Measurements from ENCODE around the gene KCNK3. TPM values are rescaled to one million over a fixed set of nuclear protein-coding genes. Genes with fewer than 3 reads are reported as not detected.

KCNK3 gene
- total RNA-seq, 2 donors from 2014 or later = not detected

GRCh38 chr2:26716340-26716739 lies 23.8 kb downstream of the KCNK3 start:
- H3K27ac Mint-ChIP-seq = peak overlapping the region in 1 of 2 donors; percentile 33
- no peak for ATAC-seq
- H3K9me3 Mint-ChIP-seq = no peaks in the 10 kb centered on the region
- H3K36me3 Mint-ChIP-seq = no peaks in the 10 kb centered on the region
- DNase-seq (ENCODE audit: low spot score in 2 of 2) = no peak

- Mint-ChIP-seq H3K27ac (no peak overlapping the region), H3K36me3 (no peaks in the 10 kb centered on the region), H3K9me3 (no peaks in the 10 kb centered on the region)
- DNase-seq (ENCODE audit: low spot score in 2 of 2) (no peak), ATAC-seq (no peak)
These were observed 24.2 kb downstream of the KCNK3 start for GRCh38 chr2:26716769-26717168.

GRCh38 chr2:26717362-26717761 lies 24.8 kb downstream of the KCNK3 start:
- Mint-ChIP-seq H3K9me3 (no peaks in the 10 kb centered on the region), H3K27ac (no peak overlapping the region), H3K36me3 (no peaks in the 10 kb centered on the region)
- no peak for ATAC-seq
- DNase-seq (ENCODE audit: low spot score in 2 of 2) = no peak

- DNase-seq (ENCODE audit: low spot score in 2 of 2) (no peak), ATAC-seq (no peak)
- no peaks in the 10 kb centered on the region for H3K36me3 Mint-ChIP-seq
- H3K9me3 Mint-ChIP-seq = no peaks in the 10 kb centered on the region
- peak overlapping the region in 1 of 2 donors; percentile 19 for H3K27ac Mint-ChIP-seq
These were observed 26.6 kb downstream of the KCNK3 start for GRCh38 chr2:26718949-26719686.

- ATAC-seq (no peak), DNase-seq (ENCODE audit: low spot score in 2 of 2) (no peak)
- H3K9me3 Mint-ChIP-seq = no peaks in the 10 kb centered on the region
- no peak overlapping the region for H3K27ac Mint-ChIP-seq
- no peaks in the 10 kb centered on the region for H3K36me3 Mint-ChIP-seq
These were observed 28.0 kb downstream of the KCNK3 start for GRCh38 chr2:26720322-26721114.

GRCh38 chr2:26721115-26722032 lies 28.9 kb downstream of the KCNK3 start:
- ATAC-seq (no peak), DNase-seq (ENCODE audit: low spot score in 2 of 2) (no peak)
- H3K9me3 Mint-ChIP-seq = no peaks in the 10 kb centered on the region
- H3K27ac Mint-ChIP-seq = no peak overlapping the region
- H3K36me3 Mint-ChIP-seq = no peaks in the 10 kb centered on the region

- no peak for DNase-seq (ENCODE audit: low spot score in 2 of 2)
- Mint-ChIP-seq H3K9me3 (no peaks in the 10 kb centered on the region), H3K27ac (peak overlapping the region in 1 of 2 donors; percentile 19), H3K36me3 (no peaks in the 10 kb centered on the region)
- ATAC-seq = no peak
These were observed 29.8 kb downstream of the KCNK3 start for GRCh38 chr2:26722328-26722727.

- ATAC-seq = no peak
- no peaks in the 10 kb centered on the region for H3K9me3 Mint-ChIP-seq
- DNase-seq (ENCODE audit: low spot score in 2 of 2) = no peak
- peak overlapping the region in 1 of 2 donors; percentile 19 for H3K27ac Mint-ChIP-seq
- H3K36me3 Mint-ChIP-seq = no peaks in the 10 kb centered on the region
These were observed 30.4 kb downstream of the KCNK3 start for GRCh38 chr2:26722911-26723310.

- H3K9me3 Mint-ChIP-seq = no peaks in the 10 kb centered on the region
- DNase-seq (ENCODE audit: low spot score in 2 of 2) (no peak), ATAC-seq (no peak)
- peak overlapping the region in 1 of 2 donors; percentile 44 for H3K27ac Mint-ChIP-seq
- no peaks in the 10 kb centered on the region for H3K36me3 Mint-ChIP-seq
These were observed 31.0 kb downstream of the KCNK3 start for GRCh38 chr2:26723475-26723874.

- DNase-seq (ENCODE audit: low spot score in 2 of 2) (no peak), ATAC-seq (no peak)
- Mint-ChIP-seq H3K27ac (peak overlapping the region; percentile 0 to 22), H3K36me3 (no peaks in the 10 kb centered on the region), H3K9me3 (no peaks in the 10 kb centered on the region)
These were observed 31.6 kb downstream of the KCNK3 start for GRCh38 chr2:26723991-26724750.

GRCh38 chr2:26724784-26725520 lies 32.4 kb downstream of the KCNK3 start:
- no peaks in the 10 kb centered on the region for H3K36me3 Mint-ChIP-seq
- H3K9me3 Mint-ChIP-seq = no peaks in the 10 kb centered on the region
- H3K27ac Mint-ChIP-seq = peak overlapping the region in 1 of 2 donors; percentile 9
- ATAC-seq (no peak), DNase-seq (ENCODE audit: low spot score in 2 of 2) (no peak)

- peak overlapping the region in 1 of 2 donors; percentile 9 for H3K27ac Mint-ChIP-seq
- no peaks in the 10 kb centered on the region for H3K36me3 Mint-ChIP-seq
- ATAC-seq = no peak
- DNase-seq (ENCODE audit: low spot score in 2 of 2) = no peak
- H3K9me3 Mint-ChIP-seq = no peaks in the 10 kb centered on the region
These were observed 32.9 kb downstream of the KCNK3 start for GRCh38 chr2:26725521-26725820.

- H3K36me3 Mint-ChIP-seq = no peaks in the 10 kb centered on the region
- H3K9me3 Mint-ChIP-seq = no peaks in the 10 kb centered on the region
- H3K27ac Mint-ChIP-seq = no peak overlapping the region
- ATAC-seq (no peak), DNase-seq (ENCODE audit: low spot score in 2 of 2) (no peak)
These were observed 33.7 kb downstream of the KCNK3 start for GRCh38 chr2:26726228-26726627.

GRCh38 chr2:26727641-26728561 lies 35.4 kb downstream of the KCNK3 start:
- DNase-seq (ENCODE audit: low spot score in 2 of 2) = no peak

GRCh38 chr2:26729311-26729710 lies 36.8 kb downstream of the KCNK3 start:
- no peaks in the 10 kb centered on the region for H3K36me3 Mint-ChIP-seq
- ATAC-seq (no peak), DNase-seq (ENCODE audit: low spot score in 2 of 2) (no peak)
- no peak overlapping the region for H3K27ac Mint-ChIP-seq
- no peaks in the 10 kb centered on the region for H3K9me3 Mint-ChIP-seq

More at GRCh38 chr2:26727641-26728561, 35.4 kb downstream of the KCNK3 start:
- H3K9me3 Mint-ChIP-seq = no peaks in the 10 kb centered on the region
- no peaks in the 10 kb centered on the region for H3K36me3 Mint-ChIP-seq
- peak; percentile 33 to 65 for ATAC-seq
- H3K27ac Mint-ChIP-seq = no peak overlapping the region
